Activated T-cell treated with anti-CD3 and anti-CD28 coated beads, Interleukin-2, amount 50 U/mL, for 4 hours (primary cell): ENCODE data around the gene ATP2A1. TPM values are rescaled to one million over a fixed set of nuclear protein-coding genes. Genes with fewer than 3 reads are reported as not detected.
A peak's percentile ranks its signal among the peaks of the same experiment; 100 is the strongest.
"Not testable (repeated sequence)": the region's sequence is repeated elsewhere in the genome, so short reads cannot be mapped to it uniquely, and the experiment has no call there.

Experiments
- ATAC-seq, 2 donors: fragments of 200-7000 bp; cut with Tn5 transposase; one replicate each; pipeline ENCODE4 v1.10.0; 2021
- DNase-seq: peaks from one replicate; pipeline ENCODE4 v3.0.0-alpha.2; 2020
- H3K27me3 Mint-ChIP-seq: one replicate; pipeline ENCODE4 v1.8.0; 2021; ENCODE audit warnings: low read depth, mixed read lengths
- H3K36me3 Mint-ChIP-seq: one replicate; pipeline ENCODE4 v1.8.0; 2022; ENCODE audit warnings: mixed read lengths; ENCODE audit not compliant: insufficient read depth
- H3K4me1 Mint-ChIP-seq: one replicate; pipeline ENCODE4 v1.8.0; 2021; ENCODE audit warnings: low read depth, mixed read lengths
- H3K4me3 Mint-ChIP-seq: one replicate; pipeline ENCODE4 v1.8.0; 2021; ENCODE audit warnings: mild to moderate bottlenecking, moderate library complexity, mixed read lengths
- H3K9me3 Mint-ChIP-seq: one replicate; pipeline ENCODE4 v1.8.0; 2021; ENCODE audit warnings: mixed read lengths
- total RNA-seq, 3 donors: library from RNA; stranded (reverse); gene quantifications; one replicate each; pipeline ENCODE4 v1.2.1, GENCODE V29; 2021

The ATP2A1 gene
- total RNA-seq, 3 donors from 2014 or later, result 1.0 to 1.4 (median 1.4) TPM

GRCh38 chr16:28936784-28937155 lies 58.5 kb downstream of the ATP2A1 start:
- Mint-ChIP-seq H3K27me3 (no peaks in the 10 kb centered on the region), H3K4me1 (peaks cover 16% of the 10 kb centered on the region), H3K9me3 (no peaks in the 10 kb centered on the region)

GRCh38 chr16:28937222-28937876 lies 59.1 kb downstream of the ATP2A1 start:
- Mint-ChIP-seq H3K4me3 (no peak overlapping the region), H3K27me3 (no peaks in the 10 kb centered on the region), H3K9me3 (no peaks in the 10 kb centered on the region), H3K4me1 (peaks cover 16% of the 10 kb centered on the region), H3K36me3 (no peaks in the 10 kb centered on the region)
- no peak for DNase-seq
- ATAC-seq, result no peak

More at GRCh38 chr16:28936784-28937155, 58.5 kb downstream of the ATP2A1 start:
- DNase-seq (no peak), ATAC-seq (no peak)
- Mint-ChIP-seq H3K36me3 (no peaks in the 10 kb centered on the region), H3K4me3 (peak overlapping the region; percentile 58)

- Mint-ChIP-seq H3K4me1 (peaks cover 16% of the 10 kb centered on the region), H3K36me3 (no peaks in the 10 kb centered on the region), H3K4me3 (no peak overlapping the region), H3K9me3 (no peaks in the 10 kb centered on the region), H3K27me3 (no peaks in the 10 kb centered on the region)
- no peak for DNase-seq
- no peak for ATAC-seq
Measured at GRCh38 chr16:28938721-28939120, 60.4 kb downstream of the ATP2A1 start.

GRCh38 chr16:28939825-28940224 lies 61.5 kb downstream of the ATP2A1 start:
- not testable (repeated sequence) for H3K4me3 Mint-ChIP-seq, H3K27me3 Mint-ChIP-seq, H3K36me3 Mint-ChIP-seq, H3K9me3 Mint-ChIP-seq, ATAC-seq, DNase-seq
- peaks cover 15% of the 10 kb centered on the region for H3K4me1 Mint-ChIP-seq

- H3K4me3 Mint-ChIP-seq, result no peak overlapping the region
- H3K9me3 Mint-ChIP-seq, result no peaks in the 10 kb centered on the region
- ATAC-seq (no peak), DNase-seq (no peak)
- peaks cover 7% of the 10 kb centered on the region for H3K4me1 Mint-ChIP-seq
- no peaks in the 10 kb centered on the region for H3K36me3 Mint-ChIP-seq
- H3K27me3 Mint-ChIP-seq, result no peaks in the 10 kb centered on the region
Measured at GRCh38 chr16:28943281-28943680, 65.0 kb downstream of the ATP2A1 start.

- no peaks in the 10 kb centered on the region for H3K27me3 Mint-ChIP-seq
- peaks cover 13% of the 10 kb centered on the region for H3K4me1 Mint-ChIP-seq
- H3K36me3 Mint-ChIP-seq, result no peaks in the 10 kb centered on the region
- no peaks in the 10 kb centered on the region for H3K9me3 Mint-ChIP-seq
- no peak for ATAC-seq
- no peak overlapping the region for H3K4me3 Mint-ChIP-seq
- DNase-seq, result no peak
Measured at GRCh38 chr16:28946681-28947080, 68.4 kb downstream of the ATP2A1 start.

- peak; percentile 99 for DNase-seq
- Mint-ChIP-seq H3K9me3 (no peaks in the 10 kb centered on the region), H3K36me3 (peaks cover 13% of the 10 kb centered on the region), H3K27me3 (no peaks in the 10 kb centered on the region), H3K4me3 (peak within 1 kb of the TSS; percentile 88), H3K4me1 (peaks cover 24% of the 10 kb centered on the region)
- peak; percentile 96 for ATAC-seq
Measured at GRCh38 chr16:28950648-28951409, 72.5 kb downstream of the ATP2A1 start, which contains the start of gene NFATC2IP. TSS of gene NFATC2IP (plus strand) at chr16:28950937. CDS start at chr16:28951012, 75 bp downstream.

- Mint-ChIP-seq H3K4me1 (peaks cover 23% of the 10 kb centered on the region), H3K9me3 (no peaks in the 10 kb centered on the region), H3K36me3 (peaks cover 17% of the 10 kb centered on the region), H3K4me3 (peak overlapping the region; percentile 88), H3K27me3 (no peaks in the 10 kb centered on the region)
- ATAC-seq (no peak), DNase-seq (no peak)
Measured at GRCh38 chr16:28951410-28951943, 73.2 kb downstream of the ATP2A1 start.

Other genes starting within 250 kb of the ATP2A1 start
- under 1 TPM in 1 of 3 donors, not detected in 2; 0.26 TPM for gene NPIPB8, start 240.4 kb upstream of the ATP2A1 start, total RNA-seq
- 1,000 to 10,000 TPM; 1,034 to 1,401 (median 1,284) TPM for gene EIF3C, start 167.0 kb upstream of the ATP2A1 start, total RNA-seq
- 1 to 10 TPM in 1 of 3 donors, under 1 TPM in 2; 0.66 to 1.8 (median 0.87) TPM for gene NPIPB9, start 126.7 kb upstream of the ATP2A1 start, total RNA-seq
- gene ATXN2L, start 55.5 kb upstream of the ATP2A1 start, total RNA-seq, result 100 to 1,000 TPM; 315 to 351 (median 325) TPM
- 100 to 1,000 TPM; 459 to 515 (median 499) TPM for gene TUFM, start 32.1 kb upstream of the ATP2A1 start, total RNA-seq
- gene SH2B1, start 14.6 kb upstream of the ATP2A1 start, total RNA-seq, result 10 to 100 TPM; 35.5 to 41.4 (median 41.0) TPM
- 10 to 100 TPM; 21.9 to 27.1 (median 24.2) TPM for gene RABEP2, start 46.8 kb downstream of the ATP2A1 start, total RNA-seq
- 1 to 10 TPM; 1.1 to 8.5 (median 1.5) TPM for gene CD19, start 53.5 kb downstream of the ATP2A1 start, total RNA-seq
- 10 to 100 TPM; 63.0 to 66.9 (median 63.6) TPM for gene NFATC2IP, start 72.4 kb downstream of the ATP2A1 start, total RNA-seq
- 10 to 100 TPM; 33.5 to 42.7 (median 36.5) TPM for gene SPNS1, start 96.3 kb downstream of the ATP2A1 start, total RNA-seq
- gene LAT, start 106.6 kb downstream of the ATP2A1 start, total RNA-seq, result 100 to 1,000 TPM; 241 to 262 (median 259) TPM